Hematopoietic multipotent progenitor cell treated with erythropoietin and hydrocortisone succinate and interleukin-3 and kit ligand, for 8 days (in vitro differentiated cells): Measurements from ENCODE around the gene HSPB8.

Source experiments
- DNase-seq: peaks from one replicate; pipeline ENCODE4 v3.0.0-alpha.2; 2015

HSPB8 gene

DNA sequence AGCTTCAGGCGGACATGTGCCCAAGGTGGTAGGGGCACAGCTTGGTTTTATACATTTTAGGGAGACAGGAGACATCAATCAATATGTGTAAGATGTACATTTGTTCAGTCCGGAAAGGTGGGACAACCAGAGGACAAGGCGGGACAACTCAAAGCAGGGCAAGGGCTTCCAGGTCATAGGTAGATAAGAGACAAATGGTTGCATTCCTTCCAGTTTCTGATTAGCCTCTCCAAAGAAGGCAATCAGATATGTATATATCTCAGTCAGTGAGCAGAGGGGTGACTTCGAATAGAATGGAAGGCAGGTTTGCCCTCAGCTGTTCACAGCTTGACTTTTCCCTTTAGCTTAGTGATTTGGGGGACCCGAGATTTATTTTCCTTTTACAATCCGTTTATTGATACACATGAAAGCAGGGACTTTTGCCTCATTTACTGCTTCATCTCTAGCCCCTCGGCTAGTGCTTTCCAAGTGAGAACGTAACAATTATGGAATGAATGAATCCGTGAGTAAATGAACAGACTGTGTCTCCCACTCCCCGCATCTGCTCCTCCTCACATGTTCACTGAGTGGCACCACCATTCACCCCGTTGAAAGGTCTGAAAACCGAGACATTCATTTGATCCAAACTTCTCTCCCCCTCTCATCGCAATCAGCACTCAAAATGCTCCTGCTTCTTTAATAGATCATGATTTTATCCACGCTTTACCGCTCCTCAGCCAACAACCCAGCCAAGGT, 6.9 kb upstream of the HSPB8 start:
- DNase-seq = no peak

DNA sequence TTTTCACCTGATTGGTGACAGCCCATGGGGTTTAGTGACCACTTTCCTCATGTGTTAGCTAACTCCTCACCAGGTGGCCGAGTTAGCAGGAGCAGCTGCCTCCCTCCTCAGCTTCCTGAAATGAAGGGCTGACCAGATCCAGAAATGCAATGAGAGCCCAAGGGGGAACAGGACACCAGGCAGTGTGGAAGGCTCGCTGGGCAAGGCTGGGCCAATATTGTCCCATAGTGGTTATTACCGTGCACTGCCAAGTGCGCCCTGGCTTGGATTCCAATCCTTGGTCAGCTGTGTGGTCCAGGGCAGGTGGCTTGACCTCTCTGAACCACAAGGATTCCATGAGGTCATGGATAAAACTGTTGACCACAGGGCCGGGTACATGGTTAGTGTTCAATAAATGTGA, 3.6 kb upstream of the HSPB8 start:
- DNase-seq = no peak

- DNase-seq = no peak
These were observed 2.3 kb upstream of the HSPB8 start for GRCh38 chr12:119176267-119177055.

DNA sequence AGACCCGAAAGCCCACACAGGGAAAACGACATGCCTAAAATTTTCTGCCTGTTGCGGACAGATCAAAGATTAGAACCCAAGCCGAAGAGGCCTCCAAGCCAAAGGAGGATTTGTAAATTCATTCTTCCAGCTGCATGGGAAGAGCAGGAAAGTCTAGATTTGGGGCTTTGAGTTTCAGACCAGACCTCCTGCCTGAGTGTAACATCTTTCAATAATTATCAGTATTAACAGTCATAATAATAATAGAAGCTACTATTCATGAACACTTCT, 1.7 kb upstream of the HSPB8 start:
- DNase-seq = no peak

- DNase-seq = no peak
These were observed 879 bp upstream of the HSPB8 start for GRCh38 chr12:119177724-119178380.

DNA sequence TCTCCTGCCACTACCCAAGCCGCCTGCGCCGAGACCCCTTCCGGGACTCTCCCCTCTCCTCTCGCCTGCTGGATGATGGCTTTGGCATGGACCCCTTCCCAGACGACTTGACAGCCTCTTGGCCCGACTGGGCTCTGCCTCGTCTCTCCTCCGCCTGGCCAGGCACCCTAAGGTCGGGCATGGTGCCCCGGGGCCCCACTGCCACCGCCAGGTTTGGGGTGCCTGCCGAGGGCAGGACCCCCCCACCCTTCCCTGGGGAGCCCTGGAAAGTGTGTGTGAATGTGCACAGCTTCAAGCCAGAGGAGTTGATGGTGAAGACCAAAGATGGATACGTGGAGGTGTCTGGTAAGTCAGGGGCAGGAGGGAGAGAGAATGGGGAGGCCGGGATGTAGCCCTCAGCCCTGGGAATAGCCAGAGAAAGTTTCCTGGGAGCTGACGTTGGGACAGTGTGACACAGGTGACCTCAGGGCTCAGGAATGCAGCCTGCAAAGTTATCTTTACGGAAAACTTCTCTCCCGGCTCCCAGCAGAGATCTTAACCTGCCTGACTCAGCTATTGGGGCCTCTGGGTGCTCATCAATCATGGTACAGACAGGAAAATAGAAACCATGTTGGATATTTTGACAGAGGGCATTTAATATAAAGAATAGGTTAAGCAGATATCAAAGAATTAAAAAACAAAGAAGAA, 747 bp downstream of the HSPB8 start:
- DNase-seq = no peak

DNA sequence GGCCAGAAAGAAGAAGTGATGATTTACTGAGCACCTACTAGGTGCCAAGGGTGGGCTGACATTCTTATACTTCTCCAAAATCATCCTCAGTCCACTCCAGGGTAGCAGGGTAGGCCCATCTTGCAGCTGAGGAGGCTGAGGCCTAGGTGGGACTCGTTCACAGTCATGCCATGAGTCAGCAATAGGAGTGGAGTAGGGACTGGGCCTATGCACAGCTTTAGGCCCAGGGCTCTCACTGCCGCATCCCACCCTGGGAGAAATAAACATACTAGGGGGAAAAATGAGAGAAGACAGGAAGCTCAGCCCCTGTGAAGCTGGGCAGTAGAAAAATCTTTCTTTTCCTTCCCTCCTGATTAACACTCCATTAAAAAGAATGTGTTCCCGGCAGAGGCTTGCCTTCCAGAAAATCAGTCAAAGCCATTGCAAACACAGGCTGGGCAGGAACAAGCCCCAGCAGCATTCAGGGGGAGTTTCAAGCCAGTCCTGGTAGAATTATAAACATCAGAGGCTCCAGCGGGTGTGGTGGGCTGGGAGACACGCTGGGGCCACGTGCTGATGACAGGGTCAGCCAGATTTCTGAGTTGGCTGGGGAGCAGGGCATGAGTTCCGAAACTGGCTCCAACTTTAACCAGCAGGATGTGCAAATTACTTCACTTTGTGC, 1.8 kb downstream of the HSPB8 start:
- DNase-seq = no peak

DNA sequence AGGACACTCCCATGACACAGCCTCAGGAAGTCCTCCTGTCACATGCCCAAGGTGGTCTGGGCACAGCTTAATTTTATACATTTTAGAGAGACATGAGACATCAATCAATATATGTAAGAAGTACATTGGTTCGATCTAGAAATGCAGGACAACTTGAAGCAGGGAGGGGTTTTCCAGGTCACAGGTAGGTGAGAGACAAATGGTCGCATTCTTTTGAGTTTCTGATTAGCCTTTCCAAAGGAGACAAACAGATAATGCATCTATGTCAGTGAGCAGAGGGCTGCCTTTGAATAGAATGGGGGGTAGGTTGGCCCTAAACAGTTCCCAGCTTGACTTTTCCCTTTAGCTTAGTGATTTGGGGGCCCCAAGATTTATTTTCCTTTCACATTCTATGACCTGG, 2.5 kb downstream of the HSPB8 start:
- no peak for DNase-seq

DNA sequence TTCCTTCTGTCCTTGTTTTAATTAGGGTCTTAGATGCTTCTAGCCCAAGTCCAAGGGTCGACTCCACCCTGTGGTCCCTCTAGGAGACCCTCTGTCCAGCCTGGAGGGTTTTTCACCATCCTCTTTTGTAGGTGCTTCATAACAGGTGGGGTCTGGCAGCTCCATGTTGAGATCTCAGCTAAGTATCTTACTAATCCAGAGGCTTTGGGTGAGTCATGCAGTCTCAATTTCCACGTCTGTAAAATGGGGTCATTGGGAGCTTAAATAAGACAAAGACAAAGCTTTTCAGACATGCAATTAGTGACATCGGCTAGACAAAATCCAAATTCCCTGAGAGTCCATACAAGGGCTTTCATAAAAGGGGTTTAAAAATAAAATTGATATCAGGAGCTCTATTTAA, 3.2 kb downstream of the HSPB8 start:
- no peak for DNase-seq

DNA sequence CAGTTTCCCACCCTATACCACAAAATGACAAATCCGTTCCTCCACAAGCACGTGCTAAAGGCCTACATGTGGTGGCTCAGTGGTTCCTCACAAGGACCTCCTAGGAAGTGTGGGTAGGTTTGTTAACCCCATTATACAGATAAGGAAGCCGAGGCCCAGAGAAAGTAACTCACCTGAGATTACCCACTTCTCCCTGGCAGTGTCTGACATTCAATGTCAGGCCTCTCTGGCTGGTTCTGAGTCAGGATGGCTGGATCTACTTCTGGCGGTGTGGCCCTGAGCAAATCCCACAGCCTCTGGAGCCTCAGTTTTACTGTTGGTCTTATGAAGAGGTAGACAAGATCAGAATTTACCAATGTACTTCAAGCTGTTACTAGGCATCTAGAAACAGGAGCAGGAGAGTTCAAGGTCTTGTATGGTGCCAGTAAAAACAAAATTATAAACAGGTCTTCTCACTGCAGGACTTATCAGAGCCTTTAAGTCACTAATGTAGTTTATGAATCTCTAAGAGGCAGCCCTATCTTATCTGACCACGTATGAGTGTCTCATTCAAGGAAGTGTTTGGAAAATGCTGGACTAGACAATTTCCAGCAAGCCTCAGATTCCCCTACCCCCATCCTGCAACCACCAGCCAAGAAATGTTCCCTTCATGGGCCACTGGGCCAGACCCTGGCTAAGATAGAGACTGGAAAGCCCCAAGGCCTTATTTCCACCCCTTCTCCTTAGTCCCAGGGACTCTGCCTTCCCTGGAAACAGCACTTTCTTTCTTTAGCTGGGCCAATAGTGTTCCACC, 4.2 kb downstream of the HSPB8 start:
- no peak for DNase-seq

GRCh38 chr12:119183942-119184695, 5.4 kb downstream of the HSPB8 start:
- no peak for DNase-seq

DNA sequence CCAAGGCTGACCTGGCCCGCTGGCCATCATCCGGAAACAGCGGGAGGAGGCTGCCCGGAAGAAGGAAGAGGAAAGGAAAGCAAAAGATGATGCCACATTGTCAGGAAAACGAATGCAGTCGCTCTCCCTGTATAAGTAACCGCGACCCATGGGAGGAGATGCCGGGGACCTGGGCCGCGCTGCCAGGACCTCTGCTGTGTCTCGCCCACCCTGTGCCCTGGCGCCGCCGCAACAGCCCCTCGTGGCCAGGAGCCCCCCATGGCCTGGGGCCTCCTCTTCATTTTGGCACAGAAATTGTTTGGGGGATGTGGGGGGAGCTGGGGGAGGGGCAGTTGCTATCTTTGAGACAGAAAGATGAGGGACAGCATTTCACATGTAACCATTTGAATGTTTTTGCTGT, 16.5 kb downstream of the HSPB8 start:
- DNase-seq = no peak

DNA sequence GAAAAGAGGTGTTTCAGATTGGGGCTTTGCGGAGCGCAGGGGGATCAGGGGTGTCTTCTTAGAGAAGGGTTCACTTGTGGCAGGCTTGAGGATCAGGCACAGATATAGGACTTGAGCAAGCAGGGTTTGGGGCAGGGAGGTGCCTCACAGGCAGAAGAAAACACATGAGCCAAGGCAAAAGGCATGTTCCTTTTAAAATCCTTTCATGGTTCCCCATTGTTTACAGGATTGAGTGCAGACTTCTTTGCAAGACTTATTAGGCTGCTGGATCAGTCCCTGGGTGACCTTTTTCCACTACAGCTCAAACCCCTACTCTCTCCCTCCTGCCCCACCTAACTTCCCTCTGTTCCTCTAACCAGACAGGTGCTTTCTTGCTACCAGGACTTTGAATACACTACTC, 19.7 kb downstream of the HSPB8 start:
- DNase-seq = no peak

- no peak for DNase-seq
These were observed 21.9 kb downstream of the HSPB8 start for GRCh38 chr12:119200601-119201000.

- DNase-seq = no peak
These were observed 23.2 kb downstream of the HSPB8 start for GRCh38 chr12:119201789-119202543.

- DNase-seq = no peak
These were observed 23.8 kb downstream of the HSPB8 start for GRCh38 chr12:119202544-119202943.

GRCh38 chr12:119204131-119204530, 25.4 kb downstream of the HSPB8 start:
- no peak for DNase-seq

DNA sequence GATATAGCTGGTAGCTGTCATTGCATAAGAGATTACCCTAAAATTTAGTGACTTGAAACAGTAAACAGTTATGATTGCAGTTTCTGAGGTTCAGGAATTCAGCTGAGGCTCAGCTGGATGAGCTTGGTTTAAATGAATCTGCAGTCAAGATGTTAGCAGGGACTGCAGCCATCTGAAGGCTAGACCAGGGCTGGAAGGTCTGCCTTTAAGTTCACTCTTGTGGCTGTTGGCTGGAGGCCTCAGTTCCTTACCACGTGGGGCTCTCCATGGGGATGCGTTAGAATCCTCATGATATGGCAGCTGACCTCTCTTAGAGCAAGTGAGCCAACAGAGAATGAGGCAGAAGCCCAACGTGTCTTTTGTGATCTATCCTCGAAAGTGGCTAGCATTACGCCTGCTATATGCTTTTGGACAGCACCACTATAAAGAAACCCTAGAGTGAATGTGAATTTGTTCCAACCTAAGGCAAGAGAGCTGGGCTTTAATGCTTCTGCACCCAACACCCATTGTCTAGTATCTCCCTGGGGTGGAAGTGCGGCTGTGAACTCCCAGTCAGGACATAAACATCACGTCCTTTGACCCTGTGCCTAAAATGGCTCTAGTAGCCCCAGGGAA, 26.0 kb downstream of the HSPB8 start:
- DNase-seq = no peak

- no peak for DNase-seq
These were observed 27.8 kb downstream of the HSPB8 start for GRCh38 chr12:119206348-119207062.
